HG03342 (cell line): Measurements from ENCODE around the gene OR1I1.

ENCODE experiments used
- ATAC-seq: cut with Tn5 transposase; IDR thresholded peaks from one replicate; pipeline ENCODE4 v1.9.1; 2021; ENCODE audit warnings: mild to moderate bottlenecking, moderate library complexity; ENCODE audit not compliant: unreplicated experiment

The OR1I1 gene

DNA sequence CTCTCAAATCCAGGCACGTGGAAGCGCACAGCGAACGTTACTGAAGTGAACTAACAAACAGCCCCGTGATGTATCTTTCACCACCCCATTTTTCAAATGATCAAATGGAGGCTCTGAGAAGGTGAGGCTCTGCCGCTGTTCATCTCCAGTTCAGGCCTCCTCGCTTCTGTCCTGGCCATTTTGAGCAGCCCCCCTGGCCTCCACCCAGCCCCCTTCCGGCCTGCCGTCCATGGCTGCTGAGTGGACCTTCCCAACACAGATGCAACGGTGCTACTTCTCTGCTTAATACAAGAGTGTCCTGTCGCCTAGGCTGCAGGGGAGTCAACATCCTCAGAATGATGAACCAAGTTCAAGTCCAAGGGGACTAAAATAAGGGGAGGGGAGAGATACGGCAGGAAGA, 34.8 kb downstream of the OR1I1 start:
- ATAC-seq = no peak

DNA sequence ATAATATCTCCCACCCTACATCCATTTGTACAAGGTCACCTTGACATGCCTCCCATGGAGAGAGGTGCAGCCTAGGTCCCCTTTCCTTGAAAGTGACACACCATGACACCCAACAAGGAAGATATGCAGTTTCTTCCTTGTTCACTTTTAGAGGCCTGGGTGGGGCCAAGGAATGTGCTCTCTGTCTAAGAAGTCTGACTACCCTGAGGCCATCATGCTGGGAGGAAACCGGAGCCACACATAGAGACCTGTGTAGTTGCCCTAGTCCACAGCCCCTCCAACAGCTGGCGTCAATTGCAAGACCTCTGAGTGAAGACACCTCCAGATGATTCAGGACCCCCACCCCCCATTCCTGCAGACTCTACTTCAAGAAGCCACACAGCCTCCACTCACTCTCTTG, 36.2 kb downstream of the OR1I1 start:
- ATAC-seq = no peak

DNA sequence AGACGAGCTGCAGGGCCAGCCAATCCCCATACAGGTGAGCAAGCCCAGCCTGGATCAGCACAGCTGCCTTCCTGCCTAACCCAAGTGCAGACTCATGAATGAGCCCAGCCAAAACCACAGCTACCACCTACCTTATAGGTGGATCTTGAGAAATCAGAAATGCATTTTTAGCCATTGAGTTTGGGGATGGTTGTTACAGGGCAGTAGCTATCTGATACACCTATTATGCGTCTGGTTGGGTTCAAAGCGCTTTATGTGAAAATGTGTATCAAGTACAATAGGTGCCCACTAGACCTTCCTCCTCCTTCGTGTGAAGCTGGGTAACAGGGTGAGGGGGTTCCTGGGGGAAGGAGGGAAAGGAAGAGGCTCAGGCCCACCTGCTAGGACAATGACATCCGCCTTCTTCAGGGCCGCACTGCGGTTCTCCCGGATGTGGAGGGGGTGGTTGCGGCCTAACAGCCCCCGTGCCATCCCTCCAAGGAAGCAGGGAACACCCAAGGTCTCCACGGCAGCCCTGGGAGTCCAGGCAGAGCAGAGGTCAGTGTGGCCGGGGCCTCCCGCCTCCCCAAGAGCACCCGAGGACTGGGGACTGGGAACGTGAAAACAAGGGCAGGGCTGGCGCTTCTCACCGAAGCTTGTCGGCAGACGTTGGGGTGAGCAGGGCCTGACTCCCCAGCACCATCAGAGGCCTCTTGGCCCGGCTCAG, 36.9 kb downstream of the OR1I1 start:
- ATAC-seq = no peak

DNA sequence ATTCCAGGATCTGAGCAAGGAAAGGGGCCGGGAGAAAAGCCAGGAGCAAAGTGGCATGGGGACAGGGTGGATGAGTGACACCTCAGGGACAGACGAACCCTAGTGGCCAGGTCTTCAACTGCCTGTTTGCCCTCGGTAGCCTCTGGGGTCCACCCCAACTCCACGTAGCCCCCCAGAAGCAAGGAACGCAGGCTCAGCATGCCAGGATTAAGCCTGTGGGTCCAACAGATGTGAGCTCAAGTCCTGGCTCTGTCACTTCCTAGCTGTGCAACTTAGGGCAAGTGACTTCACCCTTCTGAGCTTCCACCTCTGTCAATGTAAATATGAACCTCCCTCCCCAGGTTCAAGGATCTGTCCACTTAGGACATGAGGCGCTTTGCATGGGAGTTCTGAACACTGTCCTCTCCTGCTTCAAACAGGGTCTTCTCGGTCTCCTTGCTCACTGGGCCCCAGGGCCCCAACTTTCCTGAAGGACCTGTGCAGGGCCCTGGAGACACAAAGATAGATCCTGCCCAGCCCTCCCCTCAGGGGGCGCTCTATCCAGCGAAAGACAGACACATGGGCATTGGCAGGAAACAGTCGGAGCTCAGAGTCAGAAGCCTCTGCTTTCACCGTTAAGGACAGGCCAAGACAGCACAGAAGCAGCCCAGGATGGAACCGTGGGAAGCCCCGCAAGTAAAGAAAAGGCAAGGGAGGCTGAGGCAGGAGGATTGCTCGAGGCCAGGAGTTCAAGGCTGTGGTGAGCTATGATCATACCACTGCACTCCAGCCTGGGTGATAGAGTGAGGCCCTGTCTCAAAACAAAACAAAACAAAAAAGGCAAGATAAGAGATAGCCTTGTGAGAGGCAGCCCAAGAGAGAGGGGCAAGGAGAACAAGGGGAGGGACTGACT, 38.4 kb downstream of the OR1I1 start:
- no peak for ATAC-seq

DNA sequence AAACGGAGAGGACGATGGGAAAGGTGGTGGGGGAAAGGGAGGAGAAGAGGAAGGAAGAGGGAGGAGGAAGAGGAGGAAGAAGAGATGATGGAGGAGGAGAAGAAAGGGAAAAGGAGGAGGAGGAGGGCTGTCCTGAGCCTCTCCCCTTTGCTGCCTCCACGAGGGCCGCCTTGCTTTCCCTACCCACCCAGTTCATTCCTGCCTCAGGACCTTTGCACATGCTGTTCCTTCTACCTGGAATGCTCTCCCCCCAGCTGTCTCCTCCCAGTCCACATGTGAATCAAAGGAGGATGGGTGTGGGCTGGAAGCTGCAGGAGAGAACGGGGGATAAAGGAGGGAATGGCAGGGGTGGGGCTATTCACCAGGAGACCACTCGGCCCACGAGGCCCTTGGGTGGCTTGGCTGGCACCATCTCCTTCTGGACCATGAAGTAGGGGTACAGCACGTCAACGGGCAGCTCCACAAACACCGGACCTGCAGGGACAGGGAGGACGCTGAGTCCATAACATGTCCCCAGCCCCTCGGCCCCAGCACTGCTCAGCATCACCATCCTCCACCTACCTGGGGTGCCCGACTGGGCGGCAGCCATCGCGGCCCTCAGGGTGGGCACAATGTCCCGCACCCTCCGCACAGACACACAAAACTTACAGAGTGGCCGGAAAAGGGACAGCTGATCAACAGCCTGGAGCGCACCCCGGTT, 40.5 kb downstream of the OR1I1 start:
- no peak for ATAC-seq

DNA sequence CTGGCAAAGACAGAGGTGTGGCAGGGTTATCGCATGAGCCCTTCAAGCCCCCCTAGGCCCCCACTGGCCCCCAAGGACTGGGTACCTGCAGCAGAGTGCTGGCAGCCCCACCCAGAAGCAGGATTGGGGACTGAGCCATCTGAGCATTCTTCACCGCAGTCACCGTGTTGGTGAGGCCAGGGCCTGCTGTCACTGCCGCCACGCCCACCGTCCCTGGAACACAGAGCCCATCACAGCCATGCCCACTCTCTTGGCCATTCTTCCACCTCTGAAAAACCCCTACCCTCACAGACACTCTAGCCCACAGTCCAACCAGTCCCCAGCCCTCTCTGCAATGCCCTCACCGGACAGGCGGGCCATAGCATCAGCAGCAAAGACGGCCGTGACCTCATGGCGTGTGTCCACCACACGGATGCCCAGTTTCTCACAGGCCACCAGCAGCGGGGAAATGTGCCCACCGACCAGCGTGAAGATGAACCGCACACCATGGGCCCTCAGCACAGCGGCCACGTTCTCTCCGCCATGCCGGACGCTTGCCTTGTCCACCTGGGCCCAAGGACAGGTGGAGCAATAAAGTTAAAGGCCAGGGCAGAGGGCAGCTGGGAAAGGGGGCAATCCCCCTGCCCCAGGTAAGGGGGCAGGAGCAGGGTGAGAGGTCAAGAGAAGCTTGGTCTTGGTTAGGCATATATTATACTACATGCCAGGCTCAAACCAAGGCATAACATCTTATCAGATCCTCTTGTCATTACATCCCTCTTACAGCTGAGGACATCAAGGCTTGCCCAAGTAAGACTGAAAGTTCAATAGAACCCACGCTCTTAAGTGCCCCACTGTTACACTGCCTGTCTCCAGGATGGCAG, 41.2 kb downstream of the OR1I1 start:
- ATAC-seq = no peak

DNA sequence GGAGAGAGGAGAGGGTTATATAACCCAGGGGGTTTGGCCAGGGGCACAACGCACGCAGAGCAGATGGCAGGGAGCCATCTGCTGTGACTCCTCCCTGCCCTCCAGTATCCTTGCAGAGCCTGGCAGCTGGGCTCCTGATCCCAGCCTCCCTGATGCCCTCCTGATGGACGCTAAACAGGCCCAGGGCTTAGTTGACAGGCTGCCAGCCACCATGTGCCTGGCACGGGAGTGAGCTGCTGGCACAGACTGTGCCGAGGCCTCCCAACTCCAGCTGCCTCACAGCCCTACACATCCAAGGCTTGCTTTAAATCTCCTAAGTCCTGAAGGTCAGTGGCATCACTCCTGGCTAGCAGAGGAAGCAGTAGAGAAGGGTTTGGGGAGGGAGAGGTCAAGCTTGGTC, 41.9 kb downstream of the OR1I1 start:
- no peak for ATAC-seq

DNA sequence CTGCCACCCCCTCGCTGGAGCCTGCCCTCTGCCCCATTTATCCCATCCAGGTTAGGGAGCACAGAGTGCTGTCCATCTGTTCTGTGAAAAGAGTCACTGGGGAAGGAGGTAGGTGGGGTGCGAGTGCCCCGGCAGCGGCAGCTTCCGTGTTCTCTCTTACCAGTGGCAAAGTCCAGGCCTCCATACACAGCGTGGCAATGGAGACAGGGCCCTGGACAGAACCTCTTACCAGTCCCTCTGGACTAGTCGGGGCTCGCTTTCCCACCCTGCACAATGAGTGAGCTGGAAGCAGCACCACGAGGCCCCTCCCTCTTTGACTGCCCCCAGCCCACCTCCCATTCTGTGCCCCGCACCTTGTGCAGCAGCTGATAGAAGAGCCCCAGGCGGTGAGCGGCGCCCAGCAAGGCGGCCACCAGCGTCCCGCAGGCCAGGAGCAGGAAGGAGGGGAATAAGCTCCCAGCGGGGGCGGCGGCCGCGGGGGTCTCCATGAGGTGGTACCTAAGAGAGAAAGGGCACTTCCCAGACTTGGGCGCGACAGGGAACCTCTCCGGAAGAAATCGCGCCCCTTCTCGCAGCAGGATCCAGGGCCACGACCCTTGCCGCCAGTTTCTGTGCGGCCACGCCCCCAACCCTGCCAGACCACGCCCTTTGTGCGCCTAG, 42.7 kb downstream of the OR1I1 start:
- ATAC-seq = no peak

DNA sequence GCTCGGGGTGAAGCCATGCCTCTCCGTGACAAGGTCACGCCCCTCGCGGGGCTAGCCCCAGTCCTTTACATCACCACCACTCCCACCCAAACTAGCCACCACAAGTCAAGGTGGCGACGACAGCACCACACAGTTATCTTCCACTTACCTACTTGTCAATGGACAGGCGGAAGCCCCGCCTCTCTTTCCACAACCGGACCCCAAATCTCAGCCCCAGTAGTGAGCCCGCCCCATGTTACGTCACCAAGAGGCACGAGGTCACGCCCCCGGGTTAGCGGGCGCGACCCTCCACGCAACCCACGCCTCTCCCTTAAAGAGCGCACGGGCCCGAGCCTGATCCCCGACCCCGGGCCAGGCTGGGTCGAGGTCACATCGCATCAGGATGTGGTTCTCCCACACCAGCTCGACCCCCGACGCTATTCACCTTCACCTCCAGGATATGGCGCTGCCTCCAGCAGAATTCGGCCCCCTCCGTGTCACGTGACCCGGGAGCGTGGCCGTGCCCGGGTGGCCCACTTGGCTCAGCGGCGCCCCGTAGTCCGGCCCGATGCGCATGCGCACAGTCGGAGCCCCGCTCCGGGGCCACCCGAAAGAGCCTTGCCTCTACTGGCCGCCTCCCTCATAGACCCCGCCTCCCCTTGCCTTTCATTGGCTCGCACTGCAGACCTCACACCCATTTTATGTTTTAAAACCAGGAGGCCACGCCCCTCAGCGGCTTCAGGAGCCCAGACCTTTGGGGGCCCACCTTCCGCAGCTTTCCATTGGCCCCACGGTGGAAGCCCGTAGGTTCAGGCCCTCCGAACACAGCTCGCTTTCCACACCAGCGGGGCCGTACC, 43.4 kb downstream of the OR1I1 start:
- peak; percentile 89 for ATAC-seq

DNA sequence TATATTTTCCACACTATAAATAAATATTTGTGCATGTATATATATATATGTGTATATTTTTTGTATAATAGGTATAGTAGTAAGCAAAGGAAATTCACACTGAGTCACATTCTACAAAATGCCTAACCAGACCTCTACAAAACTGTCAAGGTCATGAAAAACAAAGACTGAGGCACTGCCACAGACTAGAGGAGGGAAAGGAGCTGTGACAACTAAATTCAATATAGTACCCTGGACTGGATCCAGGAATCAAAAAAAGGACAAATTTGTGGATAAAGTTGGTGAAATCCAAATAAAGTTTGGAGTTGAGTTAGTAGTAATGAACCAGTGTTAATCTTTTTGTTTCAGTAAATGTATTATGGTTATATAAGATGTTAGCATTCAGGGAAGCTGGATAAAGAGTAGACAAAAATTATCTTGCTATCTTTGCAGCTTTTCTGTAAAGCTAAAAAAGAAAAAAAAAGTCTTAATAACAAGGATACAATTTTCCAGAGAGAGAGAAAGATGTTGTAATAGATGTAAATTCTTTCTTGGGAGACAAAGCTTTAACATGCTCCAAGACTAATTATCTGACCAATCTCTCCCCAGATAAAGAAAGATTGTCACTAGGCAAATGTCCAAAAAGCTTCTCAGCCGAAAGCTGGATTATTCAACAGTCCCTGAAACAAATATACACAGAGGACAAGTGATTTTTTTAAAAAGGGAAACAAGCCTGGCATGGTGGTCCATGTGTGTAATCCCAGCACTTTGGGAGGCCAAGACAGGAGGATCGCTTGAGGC, 44.3 kb downstream of the OR1I1 start:
- ATAC-seq = no peak

DNA sequence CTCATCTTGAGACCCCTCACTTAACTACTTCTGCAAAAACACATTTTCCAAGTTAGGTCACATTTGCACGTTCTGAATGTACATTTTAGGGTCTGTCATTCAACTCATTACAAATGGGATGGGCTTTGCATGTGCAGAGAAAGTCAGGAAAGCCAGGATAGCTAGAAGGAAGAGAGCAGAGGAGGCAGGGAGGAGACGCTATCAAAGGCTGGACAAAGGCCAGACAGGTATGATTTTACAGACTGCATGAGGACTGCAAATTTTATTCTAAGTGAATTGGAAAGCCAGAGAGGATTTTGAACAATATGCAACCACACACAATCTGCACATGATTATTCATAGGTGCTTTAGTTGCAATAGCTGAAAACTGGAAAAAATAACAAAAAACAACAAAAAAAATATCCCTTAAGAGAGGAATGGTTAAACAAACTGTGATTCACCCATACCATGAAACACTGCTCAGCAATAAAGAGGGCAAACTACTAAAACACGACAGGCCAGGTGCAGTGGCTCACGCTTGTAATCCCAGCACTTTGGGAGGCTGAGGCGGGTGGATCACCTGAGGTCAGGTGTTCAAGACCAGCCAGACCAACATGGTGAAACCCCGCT, 46.3 kb downstream of the OR1I1 start:
- no peak for ATAC-seq

DNA sequence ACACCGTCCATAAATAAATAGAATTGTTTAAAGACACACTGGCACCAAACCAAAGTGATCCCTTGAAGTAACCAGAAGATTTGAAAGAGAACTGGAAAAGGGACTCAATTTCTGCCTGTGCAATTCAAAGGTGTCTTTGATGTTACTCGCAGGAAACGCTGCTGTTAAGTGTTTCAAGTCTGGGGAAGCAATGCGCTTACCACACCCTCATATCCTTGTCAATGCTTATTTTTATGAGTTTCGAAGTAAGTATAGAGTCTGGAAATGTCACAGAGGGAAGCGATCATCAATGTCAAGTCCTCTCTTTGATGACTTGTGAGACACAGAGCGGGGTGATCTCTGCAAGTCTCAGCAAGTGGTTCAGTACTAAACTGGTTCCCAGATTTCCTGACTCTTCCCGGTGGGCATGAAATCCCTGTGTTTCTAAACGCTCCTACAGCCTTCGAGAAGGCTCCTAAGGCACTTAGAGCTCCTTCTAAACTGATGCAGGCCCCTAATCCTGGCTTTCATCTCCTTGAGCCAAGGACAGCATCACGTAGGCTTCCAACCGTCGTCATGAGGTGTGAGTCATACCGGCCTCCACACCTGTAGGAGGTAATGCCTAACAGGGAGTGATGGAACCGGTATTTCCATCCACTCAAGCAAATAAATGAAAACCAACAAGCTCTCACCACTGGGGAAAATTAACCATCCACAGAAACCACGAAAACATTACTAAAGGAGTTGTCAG, 48.0 kb downstream of the OR1I1 start:
- ATAC-seq = no peak

DNA sequence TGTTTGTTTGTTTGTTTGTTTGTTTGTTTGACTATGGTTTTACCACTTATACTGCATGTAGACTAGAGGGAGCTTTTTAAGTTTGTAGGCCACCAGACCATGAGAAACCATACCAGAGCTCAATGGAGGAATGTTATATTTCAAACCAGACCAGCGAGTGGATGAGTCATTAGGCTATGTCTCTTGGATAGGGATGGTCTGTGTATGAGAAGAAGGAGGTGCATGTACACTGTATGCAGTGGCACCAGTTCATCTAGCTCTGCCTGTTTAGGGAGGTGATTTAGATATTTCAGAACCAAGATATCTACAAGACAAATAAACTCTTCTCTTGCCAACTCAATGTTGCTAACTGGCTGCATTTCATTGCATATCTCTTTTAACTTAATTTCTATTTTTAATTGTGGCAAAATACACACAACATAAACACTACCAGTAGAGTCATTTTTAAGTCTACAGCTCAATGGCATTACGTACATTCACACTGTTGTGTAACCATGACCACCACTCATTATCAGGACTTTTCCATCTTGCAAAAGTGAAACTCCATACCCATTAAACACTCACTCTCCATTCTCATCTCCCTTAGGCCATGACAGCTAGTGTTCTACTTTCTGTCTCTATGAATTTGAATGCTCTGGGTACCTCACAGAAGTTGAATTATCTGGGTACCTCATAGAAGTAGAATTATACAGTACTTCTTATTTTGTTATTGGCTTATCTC, 54.4 kb downstream of the OR1I1 start:
- no peak for ATAC-seq

DNA sequence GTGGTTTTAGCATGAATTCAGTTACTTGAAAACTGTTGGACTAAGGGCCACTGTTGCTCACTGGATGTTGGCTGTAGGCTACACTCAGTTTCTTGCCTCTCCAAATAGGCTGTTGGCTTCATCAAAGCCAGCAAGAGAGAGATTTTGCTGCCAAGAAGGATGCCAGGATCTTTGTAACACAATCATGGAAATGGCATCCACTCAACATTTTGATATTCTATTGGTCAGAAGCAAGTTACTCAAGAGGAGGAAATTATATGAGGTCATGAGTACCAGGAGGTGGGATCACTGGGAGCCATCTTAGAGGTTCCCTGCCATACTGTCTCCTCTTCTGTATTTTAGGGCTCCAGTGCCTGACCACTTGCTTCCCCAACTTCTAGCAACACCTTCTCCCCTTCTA, 55.8 kb downstream of the OR1I1 start:
- no peak for ATAC-seq

DNA sequence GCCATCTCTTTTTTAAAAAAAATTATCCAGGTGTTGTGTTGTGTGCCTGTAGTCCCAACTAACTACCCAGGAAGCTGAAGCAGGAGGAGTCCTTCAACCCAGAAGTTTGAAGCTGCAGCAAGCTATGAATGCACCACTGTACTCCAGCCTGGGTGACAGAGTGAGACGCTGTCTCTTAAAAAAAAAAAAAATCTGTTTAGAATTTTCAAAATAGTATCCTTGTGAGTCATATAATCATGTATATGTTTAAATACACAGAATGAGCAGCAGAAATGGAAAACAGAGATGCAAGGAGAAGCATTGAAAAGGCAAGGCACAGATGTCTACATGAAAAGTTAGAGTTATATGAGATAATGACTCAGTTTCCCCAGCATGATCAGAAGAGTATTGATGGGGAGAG, 56.4 kb downstream of the OR1I1 start:
- ATAC-seq = no peak

DNA sequence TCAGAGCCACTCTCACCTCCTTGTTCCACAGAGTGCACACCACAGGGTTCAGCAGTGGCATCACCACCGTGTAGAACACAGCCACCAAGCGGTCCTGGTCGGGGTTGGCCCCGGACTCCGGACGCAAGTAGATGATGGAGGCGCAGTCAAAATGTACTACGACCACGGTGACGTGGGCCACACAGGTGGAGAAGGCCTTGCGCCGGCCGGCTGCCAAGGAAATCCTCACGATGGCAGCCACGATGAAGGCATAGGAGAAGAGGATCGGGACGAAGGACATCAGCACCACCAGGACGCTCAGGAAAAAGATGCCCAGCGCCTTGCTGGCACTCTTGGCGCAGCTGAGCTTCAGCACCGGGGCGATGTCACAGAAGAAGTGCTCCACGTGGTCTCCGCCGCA, 59.1 kb downstream of the OR1I1 start:
- ATAC-seq = no peak

DNA sequence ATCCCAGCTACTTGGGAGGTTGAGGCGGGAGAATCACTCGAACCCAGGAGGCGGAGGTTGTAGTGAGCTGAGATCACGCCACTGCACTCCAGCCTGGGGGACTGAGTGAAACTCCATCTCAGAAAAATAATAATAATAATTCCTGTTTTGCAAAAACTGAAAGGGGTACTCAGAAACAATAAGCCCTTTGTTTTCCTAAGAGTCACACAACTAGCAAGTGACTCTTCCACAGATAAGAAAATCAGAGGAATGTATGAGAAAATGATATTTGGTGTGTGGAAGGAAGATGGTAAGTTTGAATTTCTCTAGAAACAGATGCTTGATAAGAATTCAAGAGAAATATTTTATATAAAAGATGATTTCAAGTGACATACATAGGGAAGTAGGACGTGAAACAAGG, 60.3 kb downstream of the OR1I1 start:
- no peak for ATAC-seq
